ENCODE results near the gene ARID5B.
"Not testable (repeated sequence)": the region's sequence is repeated elsewhere in the genome, so short reads cannot be mapped to it uniquely, and the experiment has no call there.

The ARID5B gene

DNA sequence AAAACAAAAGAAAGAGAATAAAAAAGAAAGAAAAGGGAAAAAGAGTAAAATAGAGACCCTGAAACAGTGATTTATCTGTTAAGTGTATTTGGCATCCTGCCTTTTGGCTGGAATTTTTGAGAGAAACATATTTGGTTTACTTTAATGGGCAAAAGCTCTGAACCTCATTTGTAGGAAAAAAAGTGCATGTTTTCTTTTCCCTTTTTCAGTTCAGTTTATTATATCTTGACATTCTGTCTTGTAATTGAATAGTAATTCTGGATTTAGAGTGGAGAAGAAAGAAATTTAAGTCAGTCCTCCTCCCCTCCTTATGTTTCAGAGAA, 69.5 kb downstream of the ARID5B start:
- DNase-seq = no peak

GRCh38 chr10:61973169-61973568, 71.7 kb downstream of the ARID5B start:
- no peak for DNase-seq

- DNase-seq = no peak
Measured at GRCh38 chr10:61973906-61974305, 72.4 kb downstream of the ARID5B start.

DNA sequence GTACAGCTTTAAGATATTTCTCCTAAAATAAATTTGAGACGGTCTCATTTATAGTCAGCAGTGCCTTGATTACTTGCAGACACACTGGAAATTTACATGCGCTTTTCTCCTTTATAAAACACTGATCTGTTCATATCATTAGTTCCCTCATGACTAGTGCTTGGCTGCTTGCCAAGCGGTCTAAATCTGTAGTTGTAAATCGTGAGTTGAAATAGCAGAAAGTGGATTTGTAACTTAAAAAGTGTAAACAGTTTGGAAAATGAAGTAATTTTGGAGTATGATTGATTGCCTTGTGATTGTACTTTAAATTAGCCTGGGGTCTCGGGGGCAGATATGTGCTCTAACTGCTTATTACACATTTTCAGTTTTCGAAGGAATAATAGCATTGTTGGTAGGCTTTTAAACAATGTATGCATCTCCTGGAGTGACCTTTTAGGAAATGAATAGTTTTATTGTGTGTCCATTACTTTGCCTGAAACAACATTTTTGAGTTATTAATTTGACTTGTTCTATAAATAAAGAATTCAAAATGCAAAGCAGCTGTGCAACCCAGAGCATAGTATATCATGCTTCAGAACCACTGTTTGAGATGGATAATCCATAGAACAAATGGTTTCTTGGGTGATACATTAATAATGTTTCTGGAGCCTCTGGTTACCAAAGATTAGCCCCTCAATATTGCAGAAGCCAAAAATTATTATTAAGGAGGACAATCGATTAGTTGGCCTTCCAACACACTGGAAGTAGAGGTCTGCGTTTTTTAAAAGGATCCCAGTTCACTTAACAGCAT, 73.3 kb downstream of the ARID5B start:
- peak; percentile 62 for DNase-seq

DNA sequence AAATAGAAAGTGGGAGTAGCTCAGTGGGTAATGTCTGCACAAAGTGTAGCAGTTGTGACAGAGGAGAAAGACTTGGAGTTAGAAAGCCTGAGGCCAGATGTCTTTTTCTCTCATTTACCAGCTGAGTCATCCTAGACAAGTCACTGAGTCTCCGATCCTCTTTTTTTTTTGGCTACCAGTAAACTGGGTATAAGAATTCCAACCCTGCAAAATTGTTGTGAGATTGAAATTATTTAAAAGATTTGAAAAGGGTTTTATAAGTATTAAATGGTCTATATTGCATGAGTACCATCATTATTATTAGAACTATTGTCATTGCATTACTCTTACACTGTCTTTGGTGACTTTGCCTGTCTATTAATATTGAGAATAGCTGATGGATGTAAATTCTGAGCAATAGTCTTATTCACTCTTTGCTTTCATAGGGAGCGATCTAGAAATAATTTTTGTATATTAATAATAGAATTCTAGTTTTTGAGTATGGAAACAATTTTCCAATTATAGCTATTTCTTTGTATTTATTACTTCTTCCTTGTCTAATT, 74.0 kb downstream of the ARID5B start:
- DNase-seq = peak; percentile 6

GRCh38 chr10:61976951-61977721, 75.6 kb downstream of the ARID5B start:
- not testable (repeated sequence) for DNase-seq

DNA sequence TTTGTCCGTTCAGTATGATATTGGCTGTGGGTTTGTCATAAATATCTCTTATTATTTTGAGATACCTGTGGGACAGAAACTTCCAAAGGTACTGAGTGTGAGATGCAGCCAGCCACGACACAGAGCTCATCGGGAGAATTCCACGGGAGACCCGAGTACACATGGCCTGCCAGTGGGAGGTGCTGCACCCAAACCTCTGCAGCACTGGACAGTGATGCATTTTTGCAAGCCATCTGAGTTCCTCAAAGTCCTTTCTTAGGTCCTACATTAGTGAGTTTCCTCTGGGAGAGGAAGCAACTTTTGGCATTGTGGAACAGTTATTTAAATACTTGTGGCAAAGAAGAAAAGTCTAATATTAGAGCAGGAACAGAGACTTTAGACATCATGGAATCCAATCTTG, 77.5 kb downstream of the ARID5B start:
- DNase-seq = no peak

DNA sequence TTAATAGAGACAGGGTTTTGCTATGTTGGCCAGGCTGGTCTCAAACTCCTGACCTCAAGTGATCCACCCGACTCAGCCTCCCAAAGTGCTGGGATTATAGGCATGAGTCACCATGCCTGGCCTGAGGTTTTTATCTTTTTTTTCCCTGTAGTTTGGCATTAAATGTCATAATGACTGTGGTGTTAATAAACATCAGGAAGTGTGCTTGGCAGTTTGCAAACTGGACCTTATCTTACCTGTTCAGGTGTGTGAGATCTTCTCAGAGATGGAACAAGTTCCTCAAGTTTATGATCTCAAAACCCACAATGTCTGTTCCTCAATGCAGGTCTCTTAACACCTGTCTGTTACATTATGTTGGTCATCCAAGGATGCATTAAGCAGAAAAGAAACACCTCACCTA, 80.0 kb downstream of the ARID5B start:
- no peak for DNase-seq

- no peak for DNase-seq
Measured at GRCh38 chr10:61983255-61983654, 81.8 kb downstream of the ARID5B start.

DNA sequence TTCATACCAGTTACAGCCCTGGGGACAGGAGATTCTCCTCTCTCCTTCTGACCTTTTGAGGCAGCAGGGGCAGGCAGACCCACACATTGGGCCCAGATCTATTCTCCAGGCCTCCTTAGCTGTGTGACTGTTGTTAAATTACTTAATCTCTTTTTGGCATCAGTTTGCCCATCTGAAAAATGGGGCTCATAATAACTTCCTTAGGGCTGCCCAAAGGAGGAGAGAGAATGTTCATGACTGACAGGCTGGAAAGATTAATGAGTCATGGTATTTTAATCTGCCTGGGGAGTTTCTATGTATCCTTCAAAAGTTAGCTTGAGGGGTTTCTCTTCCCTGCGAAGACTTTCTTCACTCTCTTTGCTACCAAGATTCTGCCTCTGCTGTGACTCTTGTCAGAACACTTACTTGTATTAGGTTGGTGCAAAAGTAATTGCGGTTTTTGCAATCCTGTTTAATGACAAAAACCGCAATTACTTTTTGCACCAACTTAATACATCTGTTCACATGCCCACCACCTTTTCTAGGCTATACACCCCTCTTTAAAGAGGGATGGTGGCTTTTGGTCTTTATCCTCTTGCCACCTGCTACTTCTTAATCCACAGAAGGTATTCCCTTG, 83.4 kb downstream of the ARID5B start:
- peak; percentile 3 for DNase-seq

DNA sequence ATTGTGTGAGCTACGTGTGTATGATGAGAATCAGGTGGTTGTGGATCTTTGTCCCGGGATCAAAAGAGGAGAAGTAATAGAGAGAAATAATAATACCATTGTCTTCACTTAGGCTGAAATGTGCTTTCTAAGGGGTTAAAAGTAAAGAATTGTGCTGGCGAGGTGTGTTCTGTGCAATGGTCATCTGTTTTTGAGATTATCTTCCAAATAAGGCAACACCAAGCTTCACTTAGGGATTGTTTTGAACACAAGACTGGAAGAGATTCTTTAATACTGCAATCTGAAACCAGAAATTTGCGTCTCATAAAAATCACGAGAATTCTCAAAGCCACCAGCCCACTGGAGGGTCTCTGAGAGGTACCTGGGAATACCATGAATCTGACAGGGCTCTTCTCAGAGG, 84.2 kb downstream of the ARID5B start:
- no peak for DNase-seq

DNA sequence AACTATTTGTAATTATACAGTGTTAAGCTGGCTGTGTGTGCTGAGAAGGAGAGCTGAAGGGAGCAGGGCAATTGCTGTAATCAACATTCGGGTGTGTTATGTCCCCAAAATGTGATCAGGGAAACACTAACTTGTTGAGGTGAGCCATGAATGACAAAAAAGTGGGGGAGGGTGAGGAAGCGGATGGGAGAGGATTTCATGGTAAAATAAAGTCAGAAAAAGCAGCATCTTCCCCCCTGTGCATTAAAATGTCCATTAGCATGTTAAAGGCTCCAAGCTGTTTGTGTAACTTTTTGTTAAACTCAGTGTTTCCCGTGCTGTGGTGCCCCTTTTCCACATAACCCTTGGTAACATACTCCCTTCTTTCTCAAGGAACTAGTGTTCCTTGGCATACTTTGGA, 84.9 kb downstream of the ARID5B start:
- no peak for DNase-seq

- DNase-seq = no peak
Measured at GRCh38 chr10:61986788-61987492, 85.4 kb downstream of the ARID5B start.

- no peak for DNase-seq
Measured at GRCh38 chr10:61987537-61987936, 86.0 kb downstream of the ARID5B start.

GRCh38 chr10:61987951-61988379, 86.5 kb downstream of the ARID5B start:
- no peak for DNase-seq

DNA sequence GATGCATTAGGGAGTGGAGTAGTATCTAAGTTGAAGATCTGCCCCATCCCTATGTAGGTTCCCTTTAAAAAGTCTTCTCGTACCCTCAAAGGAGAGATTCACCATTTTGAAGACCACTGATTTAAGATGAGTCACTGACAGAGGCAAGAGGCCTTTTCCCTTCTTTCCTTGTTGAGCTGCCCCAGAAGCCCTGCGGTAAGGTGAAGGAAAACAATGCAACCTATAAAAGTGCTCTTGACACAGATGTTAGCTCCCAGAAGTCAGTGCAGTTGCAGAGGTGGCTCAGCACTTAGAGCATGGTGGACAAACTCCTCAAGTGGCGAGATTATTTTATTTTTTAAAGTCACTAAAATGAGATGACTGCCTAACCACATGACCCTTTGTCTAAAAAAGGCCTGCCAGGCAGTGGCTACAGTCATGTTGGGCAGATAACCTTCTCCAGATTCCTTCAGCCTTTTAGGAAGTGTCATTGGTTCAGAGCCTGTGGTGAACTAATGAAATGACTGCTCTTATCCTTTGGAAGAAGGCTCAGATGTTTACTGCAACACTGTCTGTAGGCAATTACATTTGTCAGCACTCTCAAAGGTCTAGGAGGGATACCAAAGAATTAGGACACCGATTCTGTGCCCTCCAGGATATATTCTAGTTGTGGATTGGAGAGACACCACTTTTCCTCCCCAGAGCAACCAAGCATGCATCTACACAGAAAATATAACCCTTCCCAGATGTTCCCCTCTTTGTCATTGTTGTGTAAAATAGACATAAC, 88.7 kb downstream of the ARID5B start:
- DNase-seq = no peak

DNA sequence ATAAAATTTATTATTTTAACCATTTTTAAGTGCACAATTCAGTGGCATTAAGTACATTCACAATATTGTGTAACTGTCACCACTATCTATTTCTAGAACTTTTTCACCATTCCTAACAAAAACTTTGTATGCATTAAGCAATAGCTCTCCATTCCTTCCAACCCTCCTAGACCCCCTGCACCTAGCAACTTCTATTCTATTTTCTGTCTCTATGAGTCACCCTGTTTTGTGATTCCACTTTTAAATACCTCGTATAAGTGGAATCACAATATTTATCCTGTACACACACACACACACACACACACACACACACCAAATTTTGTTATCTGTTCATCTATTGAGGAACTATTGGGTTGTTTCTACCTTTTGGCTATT, 89.2 kb downstream of the ARID5B start:
- no peak for DNase-seq

DNA sequence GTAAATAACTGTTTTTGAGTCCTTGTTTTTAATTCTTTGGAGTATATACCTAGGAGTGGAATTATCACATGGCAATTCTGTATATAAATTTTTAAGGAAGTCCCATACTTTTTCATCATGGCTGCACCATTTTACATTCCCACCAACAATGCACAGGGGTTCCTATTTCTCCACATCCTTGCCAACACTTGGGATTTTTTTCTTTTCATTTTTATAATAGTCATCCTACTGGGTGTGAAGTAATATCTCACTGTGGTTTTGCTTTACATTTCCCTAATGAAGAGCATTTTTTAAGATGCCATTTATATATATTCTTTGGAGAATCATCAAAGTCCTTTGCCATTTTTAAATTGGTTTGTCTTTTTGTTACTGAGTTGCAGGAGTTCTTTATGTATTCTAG, 89.7 kb downstream of the ARID5B start:
- DNase-seq = no peak

- DNase-seq = no peak
Measured at GRCh38 chr10:61992059-61992460, 90.6 kb downstream of the ARID5B start.

DNA sequence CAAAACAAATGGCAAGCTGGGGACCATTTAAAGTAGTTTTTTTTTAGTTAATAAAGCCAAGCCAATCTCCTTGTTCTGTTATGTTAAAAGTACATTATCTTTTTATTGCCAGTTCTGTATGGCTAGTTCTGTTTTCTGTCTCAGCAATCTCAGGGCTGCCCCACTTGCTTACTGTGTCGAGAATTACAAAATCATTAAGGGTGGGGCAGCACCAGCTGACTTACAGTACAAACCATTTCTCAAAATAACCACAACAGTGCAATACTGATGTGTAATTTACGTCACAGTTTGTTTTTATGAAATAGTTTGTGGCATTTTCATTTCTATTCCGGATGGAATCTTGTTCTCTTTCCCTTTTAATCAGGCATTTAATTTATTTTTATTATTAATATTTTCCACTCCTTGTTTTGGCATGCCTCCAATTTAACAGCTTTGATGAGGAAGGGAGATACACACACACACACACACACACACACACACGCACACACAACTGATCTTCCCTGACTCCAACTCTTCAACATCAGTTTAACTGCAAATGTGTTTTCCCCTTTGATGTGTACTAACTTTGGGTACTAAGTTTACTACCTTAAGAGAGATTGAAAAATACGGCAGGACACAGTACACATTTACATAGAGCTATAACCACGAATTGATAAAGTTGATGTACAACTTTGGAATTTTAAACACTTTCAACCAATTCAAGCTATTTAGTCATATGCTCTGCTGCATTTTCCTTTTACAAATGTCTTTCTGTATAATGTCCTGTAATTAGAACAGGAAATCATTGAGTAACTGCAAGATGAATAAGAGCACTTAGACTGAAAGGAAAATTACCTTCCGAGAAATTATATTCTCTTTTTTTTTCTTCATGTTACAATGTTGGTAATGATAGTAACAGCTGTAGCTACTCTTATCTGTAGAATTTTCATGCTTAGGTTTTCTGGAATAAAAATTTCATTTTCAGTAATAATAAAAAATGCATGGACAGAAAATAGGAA, 91.5 kb downstream of the ARID5B start:
- DNase-seq = no peak

All from NCI-H82 (cell line).